ENCODE results near the gene CCR6.
"Not testable (repeated sequence)": the region's sequence is repeated elsewhere in the genome, so short reads cannot be mapped to it uniquely, and the experiment has no call there.

GRCh38 chr6:167182913-167183314, 60.0 kb downstream of the CCR6 start:
- peak in 1 of 5 experiments; percentile 19 for TF ChIP-seq CTCF (IDR thresholded peaks at IDR 0.05 in 4 of 5, conservative IDR thresholded peaks at IDR 0.05 in 1 of 5)
- TF ChIP-seq POLR2A (IDR thresholded peaks at IDR 0.05) = not testable (repeated sequence)

Data from gastrocnemius medialis (tissue), 4 donors.